GM21825 (cell line): ENCODE results near the gene FSTL4.
"Not testable (repeated sequence)": the region's sequence is repeated elsewhere in the genome, so short reads cannot be mapped to it uniquely, and the experiment has no call there.

Source experiments
- ATAC-seq: cut with Tn5 transposase; IDR thresholded peaks from one replicate; pipeline ENCODE4 v1.9.1; 2021; ENCODE audit warnings: mild to moderate bottlenecking, moderate library complexity; ENCODE audit not compliant: unreplicated experiment

FSTL4 gene

GRCh38 chr5:133460172-133460758 is 152.1 kb downstream of the FSTL4 start:
- no peak for ATAC-seq

- ATAC-seq = no peak
Observed at GRCh38 chr5:133459474-133460160, 152.7 kb downstream of the FSTL4 start.

- no peak for ATAC-seq
Observed at GRCh38 chr5:133458435-133458834, 153.9 kb downstream of the FSTL4 start.

- no peak for ATAC-seq
Observed at GRCh38 chr5:133457439-133458355, 154.6 kb downstream of the FSTL4 start.

GRCh38 chr5:133456933-133457402 is 155.4 kb downstream of the FSTL4 start:
- no peak for ATAC-seq

- no peak for ATAC-seq
Observed at GRCh38 chr5:133455676-133456075, 156.7 kb downstream of the FSTL4 start.

GRCh38 chr5:133454442-133454841 is 157.9 kb downstream of the FSTL4 start:
- no peak for ATAC-seq

- no peak for ATAC-seq
Observed at GRCh38 chr5:133453831-133454230, 158.5 kb downstream of the FSTL4 start.

- no peak for ATAC-seq
Observed at GRCh38 chr5:133453084-133453780, 159.1 kb downstream of the FSTL4 start.

GRCh38 chr5:133451926-133452325 is 160.4 kb downstream of the FSTL4 start:
- ATAC-seq = no peak

- no peak for ATAC-seq
Observed at GRCh38 chr5:133450286-133450685, 162.1 kb downstream of the FSTL4 start.

GRCh38 chr5:133449181-133449580 is 163.2 kb downstream of the FSTL4 start:
- ATAC-seq = no peak

- no peak for ATAC-seq
Observed at GRCh38 chr5:133446440-133446839, 165.9 kb downstream of the FSTL4 start.

- ATAC-seq = no peak
Observed at GRCh38 chr5:133445744-133446143, 166.6 kb downstream of the FSTL4 start.

- ATAC-seq = not testable (repeated sequence)
Observed at GRCh38 chr5:133445204-133445603, 167.1 kb downstream of the FSTL4 start.

GRCh38 chr5:133444711-133445110 is 167.6 kb downstream of the FSTL4 start:
- ATAC-seq = no peak

- ATAC-seq = no peak
Observed at GRCh38 chr5:133441166-133441815, 171.1 kb downstream of the FSTL4 start.

GRCh38 chr5:133440467-133441115 is 171.8 kb downstream of the FSTL4 start:
- no peak for ATAC-seq

- ATAC-seq = no peak
Observed at GRCh38 chr5:133439859-133440258, 172.5 kb downstream of the FSTL4 start.

GRCh38 chr5:133438487-133438886 is 173.9 kb downstream of the FSTL4 start:
- no peak for ATAC-seq
